GM21737 (cell line): ENCODE measurements around the gene DOCK2.
A peak's percentile ranks its signal among the peaks of the same experiment; 100 is the strongest.

ENCODE experiments used
- ATAC-seq: cut with Tn5 transposase; IDR thresholded peaks from one replicate; pipeline ENCODE4 v1.9.1; 2021; ENCODE audit warnings: mild to moderate bottlenecking, moderate library complexity; ENCODE audit not compliant: unreplicated experiment

DOCK2 gene

DNA sequence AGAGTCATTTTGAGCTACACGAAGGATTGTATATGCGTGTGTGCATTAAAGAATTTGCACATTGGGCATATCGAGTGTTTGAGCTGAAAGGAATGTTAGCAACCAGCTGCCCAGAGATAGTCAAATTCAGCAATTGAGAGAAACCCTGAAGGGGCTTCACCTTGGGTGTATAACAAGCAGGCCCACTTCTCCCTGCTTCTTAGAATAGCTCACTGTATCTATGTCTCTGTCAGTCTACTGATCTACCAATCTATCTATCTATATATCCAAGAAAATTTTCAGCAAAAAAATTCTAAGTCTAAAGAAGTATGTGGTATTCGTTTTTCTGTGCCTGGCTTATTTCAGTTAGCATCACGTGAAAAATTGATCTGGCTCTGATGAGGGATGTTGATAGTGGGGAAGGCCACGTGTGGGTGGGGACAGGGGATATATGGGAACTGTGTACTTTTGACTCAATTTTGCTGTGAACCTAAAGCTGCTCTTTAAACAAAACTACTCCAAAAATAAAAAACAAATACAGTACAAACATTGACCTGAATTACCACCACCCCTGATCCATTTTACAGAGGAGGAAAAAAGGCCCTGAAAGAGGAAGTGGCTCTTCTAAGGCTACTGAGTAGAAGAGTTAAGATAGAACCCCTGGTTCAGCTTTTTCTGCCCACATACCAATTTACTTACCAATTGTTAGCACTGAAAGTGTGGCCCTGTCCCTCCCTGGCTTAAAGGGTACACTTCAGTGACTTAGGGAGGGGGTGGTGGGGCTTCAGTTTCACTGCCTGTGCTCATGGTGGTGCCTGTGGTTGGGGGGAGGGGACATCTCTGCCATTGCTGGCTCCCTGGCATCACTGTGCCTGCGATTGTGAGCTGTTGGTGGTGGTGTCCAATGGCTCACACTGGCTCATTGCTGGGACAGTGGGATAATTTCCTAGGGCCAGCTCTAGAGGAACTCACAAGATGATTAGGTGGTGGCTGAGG is 141.8 kb downstream of the DOCK2 start:
- peak; percentile 88 for ATAC-seq

DNA sequence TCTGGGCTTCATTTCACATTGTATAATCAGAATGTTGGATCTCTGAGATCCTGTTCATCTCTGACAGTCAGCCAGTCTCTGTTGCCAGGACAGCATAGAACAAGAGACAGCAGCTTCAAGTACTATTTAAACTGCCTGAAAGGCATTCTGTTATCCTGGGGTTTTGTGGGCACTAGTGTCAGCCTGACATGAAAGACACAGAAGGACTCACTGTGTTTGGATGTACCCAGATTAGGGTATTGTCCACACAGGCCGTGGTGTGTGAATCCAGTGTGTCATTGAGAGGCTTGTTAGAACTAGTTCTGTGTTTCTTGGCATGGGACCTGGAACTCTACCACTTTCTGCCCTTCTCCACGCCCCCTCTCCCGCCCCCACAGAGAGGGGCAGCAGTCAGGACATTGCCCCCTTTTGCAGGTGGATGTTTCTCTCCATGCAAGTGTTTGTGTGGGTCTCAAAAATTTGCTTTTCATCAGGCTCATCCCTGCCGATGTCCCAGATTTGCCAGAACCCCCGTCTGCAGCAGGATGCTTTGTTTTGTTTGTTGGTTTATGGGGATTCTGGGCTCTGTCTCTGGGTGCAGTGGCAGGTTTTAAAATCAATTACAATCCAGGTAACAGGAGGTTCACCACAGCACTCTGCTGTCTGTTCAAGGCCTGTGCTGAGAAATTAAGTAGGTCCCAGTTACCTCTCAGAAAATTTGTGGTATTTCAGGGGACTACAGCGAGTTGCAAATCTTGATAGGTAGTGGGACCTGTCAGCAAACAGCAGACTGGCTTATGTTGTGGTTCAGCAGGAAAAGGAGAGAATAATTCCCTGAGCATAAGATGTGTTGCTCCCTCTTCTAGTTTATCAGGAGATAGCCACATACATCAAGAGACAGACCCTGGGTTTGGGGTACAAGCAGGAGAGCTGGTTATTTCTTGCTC is 144.6 kb downstream of the DOCK2 start:
- no peak for ATAC-seq

DNA sequence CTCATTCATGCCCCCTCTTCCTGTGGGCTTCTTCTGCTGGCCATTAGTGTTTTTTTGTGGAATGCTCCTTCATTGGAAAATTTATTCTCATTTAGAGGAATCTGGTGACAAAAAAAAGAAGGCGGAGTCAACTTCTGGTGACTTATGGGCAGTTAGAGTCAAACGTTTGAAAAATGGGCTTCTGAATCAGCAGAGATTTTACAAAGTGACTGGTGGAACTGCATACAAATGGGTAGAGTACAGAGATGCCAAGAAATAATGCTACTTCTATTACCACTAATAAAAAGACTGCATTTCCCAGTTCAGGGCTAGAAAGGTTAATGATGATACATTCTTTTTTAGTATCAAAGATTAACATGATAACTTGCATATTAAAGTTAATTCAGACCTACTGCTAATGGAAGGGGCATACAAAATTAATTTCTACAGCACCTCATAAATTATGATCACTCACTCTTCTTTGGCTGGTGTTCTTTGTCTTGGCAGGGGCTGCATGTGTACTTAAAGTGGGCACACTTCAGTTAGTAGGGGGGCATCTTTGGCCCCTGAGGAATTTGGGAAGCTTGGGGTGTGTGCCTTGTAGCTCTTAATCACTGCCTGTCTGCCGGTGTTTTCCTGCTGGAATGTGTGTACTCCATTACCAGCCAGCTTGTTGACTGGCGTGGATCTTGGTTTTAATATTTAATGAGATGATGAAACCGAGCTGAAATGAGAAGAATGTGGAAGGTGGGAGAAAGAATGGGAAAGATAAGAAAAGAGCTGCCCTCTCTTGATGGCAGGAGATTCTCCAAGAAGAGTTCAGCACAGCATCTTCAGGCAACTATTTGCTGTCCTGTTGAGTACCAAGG is 148.9 kb downstream of the DOCK2 start:
- no peak for ATAC-seq

DNA sequence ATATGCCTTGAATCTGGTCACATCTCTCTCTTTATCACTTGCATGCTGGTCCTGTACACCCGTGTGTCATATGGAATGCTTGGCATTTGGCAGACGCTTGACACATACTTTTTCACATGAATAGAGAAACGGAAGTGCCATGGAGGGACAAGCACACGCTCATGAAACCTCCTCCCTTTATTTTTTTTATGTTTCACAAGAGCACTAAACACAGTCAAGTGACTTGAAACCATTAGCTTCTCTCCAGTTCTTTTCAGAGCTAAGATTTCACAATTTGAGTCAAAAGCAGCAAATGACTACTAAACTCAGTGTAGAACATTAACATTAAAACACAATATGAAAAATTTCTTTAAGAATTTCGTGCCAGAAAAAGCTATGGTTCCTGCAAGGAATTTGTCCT is 151.1 kb downstream of the DOCK2 start:
- ATAC-seq = no peak

DNA sequence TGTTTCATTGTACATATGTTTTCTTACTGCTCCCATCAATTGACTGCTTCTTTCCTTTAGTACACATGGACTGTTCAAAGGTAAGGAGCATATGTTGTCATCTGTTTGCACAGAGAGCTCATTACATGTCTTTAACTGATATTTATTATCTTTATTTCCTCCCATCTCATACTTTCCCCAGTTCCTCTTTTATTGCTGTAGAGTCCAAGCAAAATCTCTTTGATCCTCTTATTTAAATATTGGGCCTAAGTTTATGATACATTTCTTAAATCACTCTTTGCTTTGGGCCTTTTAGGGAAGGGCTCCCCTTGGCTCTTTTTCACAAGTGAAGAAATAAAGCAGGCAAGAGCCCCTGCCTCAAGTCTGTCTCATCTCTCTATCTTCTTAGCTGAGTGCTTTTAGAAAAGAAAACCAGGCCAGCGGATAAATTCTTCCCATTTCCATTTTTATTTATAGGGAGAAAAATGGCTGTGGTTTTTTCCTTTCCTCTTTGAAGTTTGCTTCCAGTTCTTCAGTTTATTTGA is 152.4 kb downstream of the DOCK2 start:
- ATAC-seq = no peak

DNA sequence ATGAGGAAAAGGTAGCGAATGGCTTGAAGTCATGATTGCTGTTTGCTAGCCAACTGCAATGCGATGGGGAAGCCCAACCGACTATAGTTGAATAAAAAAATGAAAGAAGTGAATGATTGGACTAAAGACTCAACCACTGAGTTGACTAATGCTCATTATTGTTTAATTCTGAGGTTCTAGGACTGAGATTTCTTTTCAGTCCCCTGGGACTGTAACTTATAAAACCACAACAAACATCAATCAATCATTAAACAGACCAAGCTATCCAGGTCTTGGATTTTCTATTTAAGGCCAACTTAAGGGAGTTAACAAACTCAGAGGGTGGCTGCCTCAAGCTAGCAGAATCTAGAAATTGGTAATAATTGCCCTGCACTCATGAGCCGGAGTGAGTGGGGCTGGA is 154.2 kb downstream of the DOCK2 start:
- no peak for ATAC-seq

DNA sequence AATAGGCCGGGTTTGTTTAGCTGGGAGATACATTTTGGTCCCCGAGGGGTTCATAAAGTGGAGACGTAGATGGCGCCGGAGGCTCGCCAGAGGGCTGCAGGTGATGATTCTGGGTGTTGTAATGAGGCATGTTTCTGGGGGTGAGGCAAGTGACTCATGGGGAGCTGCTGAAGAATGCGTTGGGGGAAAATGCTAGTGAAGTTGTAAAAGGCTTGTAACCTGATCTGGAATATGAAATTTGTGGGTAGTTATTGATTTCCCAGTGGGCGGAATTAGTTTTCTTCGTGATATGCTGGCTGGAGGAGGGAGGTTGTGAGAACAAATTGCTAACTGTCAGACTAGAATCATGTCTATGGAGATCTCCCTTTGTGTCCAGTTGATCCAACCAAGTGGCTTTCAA is 158.3 kb downstream of the DOCK2 start:
- ATAC-seq = no peak

DNA sequence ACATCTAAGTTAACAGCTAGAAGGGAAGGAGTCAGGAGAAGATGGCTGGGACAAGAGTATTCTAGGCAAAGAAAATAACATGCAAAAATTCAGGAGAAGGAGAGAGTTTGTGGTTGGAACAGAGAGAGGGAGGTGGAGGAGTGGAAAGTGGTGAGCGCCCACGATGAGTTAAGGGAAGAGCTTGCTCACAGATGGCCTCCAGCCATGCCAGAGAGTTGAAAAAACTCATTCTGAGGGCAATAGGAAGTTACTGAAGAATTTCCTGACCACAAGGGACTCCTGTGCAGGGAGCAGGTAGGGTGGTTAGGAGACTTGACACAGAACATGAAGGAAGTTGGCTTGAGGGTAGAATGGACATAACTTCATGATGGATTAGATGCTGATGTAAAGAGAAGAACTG is 159.7 kb downstream of the DOCK2 start:
- no peak for ATAC-seq

DNA sequence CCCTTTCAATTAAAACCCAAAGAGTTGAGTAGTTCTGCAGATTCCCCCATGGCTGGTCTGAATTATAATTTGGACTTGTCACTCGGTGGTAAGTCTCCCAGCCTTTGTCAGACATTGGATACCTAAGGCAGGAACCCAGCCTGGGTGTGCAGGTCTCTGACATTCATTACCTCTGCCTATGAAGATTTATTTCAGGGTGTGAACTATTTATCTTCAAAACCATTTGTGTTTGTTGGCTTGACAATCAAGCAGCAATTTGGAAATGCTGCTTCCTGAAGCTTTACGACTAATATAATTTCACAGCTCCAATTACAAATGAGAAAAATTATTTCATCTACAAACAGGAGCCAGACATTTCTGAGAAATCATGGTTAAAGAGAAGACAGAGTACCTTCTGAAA is 160.5 kb downstream of the DOCK2 start:
- ATAC-seq = no peak

DNA sequence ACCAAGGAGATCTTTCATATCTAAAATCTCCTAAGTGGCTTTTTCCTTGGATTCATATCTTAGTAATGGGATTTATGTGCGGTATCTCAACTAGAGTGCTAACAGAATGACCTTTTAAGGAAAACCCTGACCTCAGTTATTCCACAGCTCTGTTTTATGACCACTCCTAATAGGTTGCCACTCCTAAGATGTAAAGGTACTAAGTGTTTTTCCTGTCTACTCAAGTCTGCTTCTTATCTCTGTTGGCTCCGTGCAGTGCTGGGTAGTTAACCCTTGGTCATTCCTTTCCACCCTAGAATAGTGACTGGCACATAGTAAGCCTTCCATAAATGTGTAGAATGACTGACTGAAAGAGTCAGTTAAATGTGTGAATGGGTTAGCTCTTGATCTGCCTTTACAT is 161.4 kb downstream of the DOCK2 start:
- no peak for ATAC-seq

DNA sequence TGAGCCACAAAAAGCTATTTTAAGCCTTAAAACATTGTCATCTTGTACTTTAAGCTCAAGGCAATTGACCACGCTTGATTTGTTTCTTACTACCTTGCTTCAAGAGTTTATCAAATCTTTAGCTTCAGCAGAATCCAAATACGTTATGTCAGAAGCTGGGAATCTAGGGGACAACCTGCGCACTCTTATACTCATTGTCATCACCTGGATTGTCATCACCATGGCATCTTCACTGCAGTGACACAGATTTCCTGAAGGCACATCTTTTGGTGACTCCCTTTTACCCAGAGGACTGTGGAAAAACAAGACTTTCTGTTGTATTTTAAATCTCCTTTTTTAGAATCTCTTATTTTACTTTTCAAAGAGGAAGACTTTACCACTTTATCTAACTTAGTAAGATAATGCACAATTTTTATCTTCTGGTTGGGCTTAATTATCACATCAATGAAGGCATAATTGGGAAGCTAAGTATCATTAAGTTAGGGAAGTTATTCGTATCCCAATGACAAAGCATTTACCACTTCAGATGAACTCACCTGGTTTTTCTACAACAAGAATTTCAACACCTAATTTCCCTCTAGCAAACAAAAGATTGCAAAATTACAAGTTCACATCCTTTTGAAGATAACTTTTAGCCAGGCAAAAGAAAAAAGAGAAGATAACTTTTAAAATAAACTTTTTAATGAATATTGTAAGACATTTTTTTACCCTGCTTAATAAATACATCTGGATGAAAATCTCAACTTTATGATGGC is 162.0 kb downstream of the DOCK2 start:
- ATAC-seq = no peak

DNA sequence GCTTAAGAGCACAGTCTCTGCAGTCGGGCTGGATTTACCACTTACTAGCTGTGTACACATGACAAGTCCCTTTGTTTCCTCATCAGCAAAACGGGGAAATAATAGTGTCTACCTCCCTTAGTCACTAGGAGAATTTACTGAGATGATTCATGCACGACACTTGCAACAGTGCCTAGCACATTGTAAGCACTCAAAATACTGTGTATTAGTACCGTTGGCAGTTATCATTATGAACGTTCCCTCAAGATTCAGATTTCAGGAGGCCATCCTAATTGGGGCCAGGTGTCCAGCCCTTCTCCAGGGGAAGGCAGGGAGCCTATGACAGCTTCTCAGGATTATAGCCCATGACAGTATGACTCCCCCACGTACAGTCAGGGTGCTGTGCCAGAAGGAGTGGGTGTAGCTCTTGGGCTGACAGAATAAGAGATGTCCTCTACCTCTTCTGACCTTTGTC is 164.3 kb downstream of the DOCK2 start:
- ATAC-seq = no peak

DNA sequence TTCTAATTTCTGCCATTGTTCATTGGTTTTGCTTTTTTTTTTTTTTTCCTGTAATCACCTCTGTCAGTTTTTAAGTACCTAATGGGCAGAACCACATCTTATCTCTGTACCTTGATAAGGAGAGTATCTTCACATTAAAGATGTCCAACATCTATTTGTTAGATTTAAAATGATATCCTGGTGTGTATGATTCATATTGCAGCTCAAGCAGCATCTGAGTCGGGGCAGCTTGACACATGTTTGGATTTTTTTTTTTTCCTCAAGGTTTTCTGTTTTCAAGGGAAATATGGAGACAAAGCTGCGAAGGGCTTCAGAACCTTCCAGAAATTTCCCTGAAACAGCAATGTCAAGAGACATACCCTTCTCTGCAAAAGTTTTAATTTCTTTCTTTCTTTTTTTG is 164.7 kb downstream of the DOCK2 start:
- ATAC-seq = no peak

DNA sequence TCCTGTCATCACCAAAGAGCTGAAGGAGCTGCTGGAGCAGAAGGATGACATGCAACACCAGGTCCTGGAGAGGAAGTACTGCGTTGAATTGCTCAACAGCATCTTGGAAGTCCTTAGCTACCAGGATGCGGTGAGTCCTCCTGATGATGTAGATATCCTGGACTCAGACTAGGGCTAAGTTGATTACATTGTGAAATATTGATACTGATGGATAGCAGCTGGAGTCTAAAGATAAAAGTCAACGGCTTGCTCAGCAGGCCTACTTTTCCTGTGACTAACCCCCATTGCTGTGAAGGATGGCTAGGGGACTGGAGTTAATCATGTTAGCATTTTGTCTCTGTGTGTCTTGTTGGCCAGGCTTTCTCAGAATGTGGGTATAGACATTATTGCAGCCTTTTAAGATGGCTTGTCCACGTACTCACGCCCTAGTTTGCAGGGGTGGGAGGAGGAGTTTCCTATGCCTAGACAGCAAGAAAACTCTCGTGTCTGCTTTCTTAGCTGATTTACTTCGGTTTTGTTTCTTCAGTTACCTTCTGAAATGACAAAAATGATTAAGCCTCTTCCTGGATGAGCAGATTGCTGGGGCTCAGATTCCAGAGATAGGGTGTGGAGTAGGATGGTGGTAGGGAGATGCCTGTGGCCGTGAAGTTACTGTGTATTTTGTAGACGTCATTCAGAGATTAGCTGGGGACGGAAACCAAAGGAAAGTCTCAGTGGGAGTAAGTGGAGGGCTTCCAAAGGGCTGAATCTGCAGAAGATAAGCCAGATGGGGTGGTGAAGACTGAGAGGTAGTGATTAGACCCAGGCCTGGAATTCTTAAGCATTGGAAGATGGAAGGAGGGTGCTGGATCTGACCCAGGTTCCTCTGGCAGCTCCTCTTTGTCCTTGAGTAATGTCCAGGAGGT is 166.3 kb downstream of the DOCK2 start:
- no peak for ATAC-seq

DNA sequence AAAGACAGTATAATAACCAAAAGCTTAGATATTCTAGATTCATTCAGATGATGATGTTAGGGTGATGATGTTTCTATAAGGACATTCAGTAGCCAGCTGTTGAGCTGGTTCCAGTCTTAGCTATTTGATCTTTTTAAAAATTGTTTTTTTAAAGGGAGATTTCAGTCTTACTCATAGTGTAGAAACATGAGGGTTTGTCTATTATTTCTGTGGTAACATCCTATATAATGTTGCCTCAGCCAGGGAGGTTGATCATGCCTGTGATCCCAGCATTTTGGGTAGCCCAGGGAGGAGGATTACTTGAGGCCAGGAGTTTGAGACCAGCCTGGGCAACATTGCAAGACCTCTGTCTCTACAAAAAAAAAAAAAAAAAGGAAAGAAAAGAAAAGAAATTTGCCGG is 167.8 kb downstream of the DOCK2 start:
- no peak for ATAC-seq

DNA sequence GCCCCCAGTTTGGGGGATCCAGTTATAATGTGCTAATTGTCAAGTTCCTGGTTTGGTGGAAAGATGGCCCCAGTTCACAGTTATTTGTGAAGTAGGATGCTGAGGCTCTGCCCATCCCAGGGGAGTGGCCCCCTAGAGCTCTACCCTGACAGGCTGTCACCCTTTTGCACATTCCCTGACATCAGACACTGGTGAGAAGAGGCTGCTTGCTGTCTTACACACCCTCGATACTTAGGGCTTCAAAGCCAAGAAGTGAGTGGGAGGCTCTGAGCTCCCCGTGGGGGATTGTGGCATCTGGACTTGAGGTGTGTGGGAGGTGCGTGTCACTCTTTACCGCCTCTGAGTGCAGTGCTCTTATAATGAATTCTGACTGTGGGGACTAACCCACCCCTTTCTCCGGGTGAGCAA is 168.5 kb downstream of the DOCK2 start:
- peak; percentile 83 for ATAC-seq

DNA sequence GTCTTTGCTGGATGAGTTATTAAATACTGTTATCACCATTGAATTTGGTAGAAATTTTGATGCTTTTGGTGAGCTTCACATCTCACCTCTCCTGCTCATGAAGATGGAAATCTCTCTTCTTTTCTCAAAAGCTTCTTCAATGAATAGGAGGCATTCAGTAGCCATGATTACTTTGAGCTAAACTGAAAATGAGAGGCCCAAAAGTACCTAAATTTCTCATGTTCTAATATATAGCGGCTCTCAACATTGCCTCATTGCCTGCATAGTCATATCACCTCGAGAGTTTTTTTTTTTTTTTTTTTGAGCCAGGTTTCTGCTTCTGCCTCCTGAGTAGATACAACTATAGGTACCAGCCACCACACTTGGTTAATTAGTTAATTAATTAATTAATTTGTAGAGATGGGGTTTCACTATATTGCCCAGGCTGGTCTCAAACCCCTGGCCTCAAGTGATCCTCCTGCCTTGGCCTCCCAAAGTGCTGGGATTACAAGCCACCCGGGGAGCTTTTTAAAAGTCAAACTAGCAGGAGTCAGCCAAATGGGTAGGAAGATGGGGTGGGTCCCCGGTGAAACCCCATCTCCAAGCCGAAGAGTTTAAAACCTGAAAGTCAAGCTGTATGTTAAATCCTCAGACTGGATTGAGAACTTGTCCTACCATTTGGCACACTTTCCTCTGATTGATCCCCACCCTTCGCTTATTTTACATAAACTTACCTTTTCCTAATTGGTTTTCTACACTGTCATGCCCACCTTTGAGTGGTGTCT is 169.0 kb downstream of the DOCK2 start:
- peak; percentile 54 for ATAC-seq

DNA sequence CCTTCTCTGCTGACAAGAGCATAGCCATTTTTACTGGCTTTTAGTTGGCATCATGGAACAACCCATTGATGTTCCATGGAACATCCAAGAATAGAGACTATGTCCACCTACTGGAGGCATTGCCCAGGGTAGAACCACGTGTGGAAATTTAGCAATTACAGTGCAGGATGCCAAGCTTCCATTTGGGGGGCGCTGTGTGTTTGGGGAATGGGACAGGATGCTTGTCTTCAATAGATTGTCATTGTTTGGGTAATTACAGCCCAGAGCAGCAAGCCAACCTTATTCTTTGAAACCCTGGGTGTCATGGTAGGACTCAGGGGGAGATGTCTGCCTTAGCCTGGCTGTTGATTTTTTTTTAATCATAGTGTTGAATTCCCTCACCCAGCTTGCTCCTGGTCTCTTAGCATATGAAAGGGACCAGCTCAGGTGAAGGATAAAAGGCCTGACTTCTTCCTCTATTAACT is 171.1 kb downstream of the DOCK2 start:
- ATAC-seq = no peak
